ENCODE measurements around the gene CERKL. TPM values are rescaled to one million over a fixed set of nuclear protein-coding genes. Genes with fewer than 3 reads are reported as not detected.
"Not testable (repeated sequence)": the region's sequence is repeated elsewhere in the genome, so short reads cannot be mapped to it uniquely, and the experiment has no call there.

The CERKL gene, protein sequence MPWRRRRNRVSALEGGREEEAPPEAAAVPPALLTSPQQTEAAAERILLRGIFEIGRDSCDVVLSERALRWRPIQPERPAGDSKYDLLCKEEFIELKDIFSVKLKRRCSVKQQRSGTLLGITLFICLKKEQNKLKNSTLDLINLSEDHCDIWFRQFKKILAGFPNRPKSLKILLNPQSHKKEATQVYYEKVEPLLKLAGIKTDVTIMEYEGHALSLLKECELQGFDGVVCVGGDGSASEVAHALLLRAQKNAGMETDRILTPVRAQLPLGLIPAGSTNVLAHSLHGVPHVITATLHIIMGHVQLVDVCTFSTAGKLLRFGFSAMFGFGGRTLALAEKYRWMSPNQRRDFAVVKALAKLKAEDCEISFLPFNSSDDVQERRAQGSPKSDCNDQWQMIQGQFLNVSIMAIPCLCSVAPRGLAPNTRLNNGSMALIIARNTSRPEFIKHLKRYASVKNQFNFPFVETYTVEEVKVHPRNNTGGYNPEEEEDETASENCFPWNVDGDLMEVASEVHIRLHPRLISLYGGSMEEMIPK
- total RNA-seq, result under 1 TPM in 1 of 3 donors, not detected in 2; 0.08 TPM

DNA sequence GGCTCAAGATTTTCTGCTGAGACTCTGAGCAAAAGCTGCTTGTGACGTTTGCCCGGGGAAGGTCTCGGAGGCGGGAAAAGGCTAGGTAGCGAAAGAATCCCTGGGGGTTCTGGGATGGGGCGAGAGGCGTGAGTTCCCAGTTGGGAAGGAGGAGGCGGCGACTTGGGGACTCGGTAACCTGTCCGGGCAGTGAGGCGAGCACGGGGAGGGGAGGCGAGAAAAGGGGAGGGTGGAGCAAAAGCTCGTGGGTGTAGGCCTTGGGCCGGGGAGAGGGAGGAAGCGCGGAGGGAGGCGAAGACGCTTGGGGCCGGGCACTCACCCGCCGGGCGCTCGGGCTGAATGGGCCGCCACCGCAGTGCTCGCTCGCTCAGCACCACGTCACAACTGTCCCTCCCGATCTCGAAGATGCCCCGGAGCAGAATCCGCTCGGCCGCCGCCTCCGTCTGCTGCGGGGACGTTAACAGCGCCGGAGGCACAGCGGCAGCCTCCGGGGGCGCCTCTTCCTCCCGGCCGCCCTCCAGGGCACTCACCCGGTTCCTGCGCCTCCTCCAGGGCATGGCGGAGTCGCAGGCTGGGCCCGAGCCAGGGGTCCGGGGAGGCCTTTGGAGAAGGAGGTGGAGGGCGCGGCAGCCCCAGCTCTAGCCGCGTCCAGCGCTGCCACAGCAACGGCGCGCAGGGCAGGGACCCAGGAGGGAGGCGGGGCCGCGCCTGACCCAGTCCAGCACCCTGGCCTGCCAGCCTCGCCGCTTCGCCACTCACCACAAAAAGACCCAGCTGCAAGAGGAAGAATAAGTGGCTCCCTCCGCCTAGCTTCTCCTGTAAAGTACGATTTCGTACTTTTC, at the start of gene CERKL:
TSS of gene CERKL (minus strand) at position 656 of the 842 bp plus-strand sequence. CDS start at position 557, 99 bp downstream.
- Mint-ChIP-seq H3K36me3 (ENCODE audit: insufficient read depth) (no peaks in the 10 kb centered on the region), H3K4me3 (peak within 1 kb of the TSS; percentile 69), H3K9me3 (no peaks in the 10 kb centered on the region), H3K4me1 (ENCODE audit: low read depth) (peaks cover 8% of the 10 kb centered on the region), H3K27me3 (ENCODE audit: low read depth) (peaks cover 59% of the 10 kb centered on the region)
- DNase-seq (no peak), ATAC-seq (peak; percentile 73 to 75)

DNA sequence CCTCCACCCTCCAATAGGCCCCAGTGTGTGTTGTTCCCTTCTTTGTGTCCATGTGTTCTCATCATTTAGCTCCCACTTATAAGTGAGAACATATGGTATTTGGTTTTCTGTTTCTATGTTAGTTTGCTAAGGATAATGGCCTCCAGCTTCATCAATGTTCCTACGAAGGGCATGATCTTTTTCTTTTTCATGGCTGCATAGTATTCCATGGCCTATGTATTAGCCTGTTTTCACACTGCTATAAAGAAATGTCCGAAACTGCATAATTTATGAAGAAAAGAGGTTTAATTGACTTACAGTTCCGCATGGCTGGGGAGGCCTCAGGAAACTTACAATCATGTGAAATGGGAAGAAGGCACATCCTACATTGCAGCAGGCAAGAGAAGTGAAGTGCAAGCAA, 45.6 kb upstream of the CERKL start:
- H3K27me3 Mint-ChIP-seq (ENCODE audit: low read depth), result peaks cover 10% of the 10 kb centered on the region
- not testable (repeated sequence) for H3K4me3 Mint-ChIP-seq; H3K9me3 Mint-ChIP-seq; H3K4me1 Mint-ChIP-seq (ENCODE audit: low read depth); DNase-seq; ATAC-seq; H3K36me3 Mint-ChIP-seq (ENCODE audit: insufficient read depth)

DNA sequence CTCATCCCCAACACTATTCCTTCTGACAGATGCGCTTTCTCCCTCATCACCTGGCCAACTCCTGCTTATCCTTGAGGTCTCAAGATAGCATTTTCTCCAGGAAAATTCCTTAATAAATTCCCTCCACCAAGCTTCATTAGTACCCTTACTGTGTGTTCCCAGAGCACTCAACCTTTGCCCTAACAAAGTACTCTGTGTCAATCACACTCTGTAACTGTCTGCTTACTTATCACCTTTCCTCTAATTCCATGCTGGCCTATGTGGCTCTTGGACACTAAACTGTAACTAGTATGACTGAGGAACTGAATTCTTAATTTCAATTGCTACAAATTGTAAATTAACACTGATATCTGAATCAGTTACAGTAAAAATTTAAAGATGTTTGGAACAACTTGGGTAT, 41.3 kb upstream of the CERKL start:
- Mint-ChIP-seq H3K27me3 (ENCODE audit: low read depth) (peaks cover 20% of the 10 kb centered on the region), H3K4me3 (no peak overlapping the region), H3K36me3 (ENCODE audit: insufficient read depth) (peaks cover 4% of the 10 kb centered on the region), H3K9me3 (peaks cover 4% of the 10 kb centered on the region), H3K4me1 (ENCODE audit: low read depth) (no peaks in the 10 kb centered on the region)
- DNase-seq (no peak), ATAC-seq (no peak)

DNA sequence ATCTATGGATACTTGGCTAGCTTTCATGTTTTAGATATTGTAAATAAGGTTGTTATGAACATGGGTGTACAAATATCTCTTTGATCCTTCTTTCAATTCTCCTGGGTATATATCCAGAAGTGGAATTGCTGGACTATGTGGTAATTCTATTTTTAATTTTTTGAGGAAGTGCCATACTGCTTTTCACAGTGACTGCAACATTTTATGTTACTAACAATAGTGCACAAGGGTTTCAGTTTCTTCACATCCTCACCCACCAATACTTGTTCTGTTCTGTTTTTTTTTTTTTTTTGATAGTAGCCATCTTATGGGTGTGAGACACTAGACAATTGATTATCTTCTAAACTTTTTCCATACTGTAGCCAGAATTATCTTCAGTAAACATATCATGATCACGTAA, 40.7 kb upstream of the CERKL start:
- ATAC-seq (no peak), DNase-seq (no peak)
- peaks cover 3% of the 10 kb centered on the region for H3K9me3 Mint-ChIP-seq
- H3K4me3 Mint-ChIP-seq, result no peak overlapping the region
- H3K36me3 Mint-ChIP-seq (ENCODE audit: insufficient read depth), result peaks cover 3% of the 10 kb centered on the region
- no peaks in the 10 kb centered on the region for H3K4me1 Mint-ChIP-seq (ENCODE audit: low read depth)
- H3K27me3 Mint-ChIP-seq (ENCODE audit: low read depth), result peaks cover 21% of the 10 kb centered on the region

DNA sequence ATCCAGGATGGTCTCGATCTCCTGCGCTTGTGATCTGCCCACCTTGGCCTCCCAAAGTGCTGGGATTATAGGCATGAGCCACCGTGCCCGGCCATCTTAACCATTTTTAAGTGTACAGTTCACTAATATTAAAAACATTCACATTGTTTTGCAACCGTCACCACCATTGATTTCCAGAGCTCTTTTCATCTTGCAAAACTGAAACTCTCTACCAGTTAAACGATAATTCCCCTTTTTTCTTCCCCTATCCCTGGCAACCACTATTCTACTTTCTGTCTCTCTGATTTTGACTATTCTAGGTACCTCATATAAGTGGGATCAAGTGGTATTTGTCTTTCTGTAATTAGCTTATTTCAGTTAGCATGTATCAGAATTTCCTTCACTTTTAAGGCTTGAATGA, 40.2 kb upstream of the CERKL start:
- Mint-ChIP-seq H3K27me3 (ENCODE audit: low read depth) (peaks cover 21% of the 10 kb centered on the region), H3K36me3 (ENCODE audit: insufficient read depth) (no peaks in the 10 kb centered on the region), H3K4me3 (no peak overlapping the region), H3K4me1 (ENCODE audit: low read depth) (no peaks in the 10 kb centered on the region), H3K9me3 (no peaks in the 10 kb centered on the region)
- no peak for DNase-seq
- no peak for ATAC-seq

DNA sequence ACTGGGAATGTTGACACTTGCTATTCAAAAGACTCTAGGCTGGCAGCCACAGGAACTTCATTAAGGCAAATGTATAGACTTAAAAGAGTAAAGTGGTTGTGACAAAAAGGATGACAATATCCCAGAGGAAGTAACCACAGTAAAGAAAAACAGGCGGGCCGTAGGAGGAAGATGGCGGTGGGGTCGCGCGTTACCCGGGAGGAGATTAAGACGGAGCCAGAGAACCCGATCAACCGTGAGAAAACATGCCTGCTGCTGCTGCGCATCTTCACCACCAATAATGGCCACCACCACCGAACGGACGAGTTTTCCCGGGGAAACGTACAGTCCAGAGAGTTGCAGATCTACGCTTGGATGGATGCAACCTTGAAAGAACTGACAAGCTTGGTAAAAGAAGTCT, 37.4 kb upstream of the CERKL start:
- Mint-ChIP-seq H3K9me3 (no peaks in the 10 kb centered on the region), H3K4me1 (ENCODE audit: low read depth) (no peaks in the 10 kb centered on the region), H3K27me3 (ENCODE audit: low read depth) (peaks cover 25% of the 10 kb centered on the region), H3K4me3 (no peak overlapping the region), H3K36me3 (ENCODE audit: insufficient read depth) (no peaks in the 10 kb centered on the region)
- DNase-seq, result no peak
- no peak for ATAC-seq

DNA sequence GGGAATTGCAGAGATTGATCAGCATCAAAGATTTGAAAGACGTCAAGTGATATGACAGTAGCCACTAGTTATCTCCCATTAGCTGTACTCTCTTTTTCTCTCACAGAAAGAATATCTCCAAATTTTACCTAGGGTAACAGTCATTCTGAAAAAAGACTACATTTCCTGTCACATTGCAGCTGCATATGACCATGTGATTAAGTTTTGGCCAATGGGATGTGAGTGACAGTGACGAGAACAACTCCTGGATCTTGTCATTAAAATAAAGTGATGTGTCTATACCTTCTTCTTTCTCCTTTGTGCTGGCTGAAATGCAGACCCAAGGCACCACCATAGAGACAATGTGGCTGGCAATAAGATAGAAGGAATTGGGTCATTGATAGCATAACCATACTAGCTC, 34.0 kb upstream of the CERKL start:
- Mint-ChIP-seq H3K4me1 (ENCODE audit: low read depth) (no peaks in the 10 kb centered on the region), H3K9me3 (no peaks in the 10 kb centered on the region), H3K36me3 (ENCODE audit: insufficient read depth) (no peaks in the 10 kb centered on the region), H3K4me3 (no peak overlapping the region), H3K27me3 (ENCODE audit: low read depth) (peaks cover 35% of the 10 kb centered on the region)
- ATAC-seq, result no peak
- no peak for DNase-seq

DNA sequence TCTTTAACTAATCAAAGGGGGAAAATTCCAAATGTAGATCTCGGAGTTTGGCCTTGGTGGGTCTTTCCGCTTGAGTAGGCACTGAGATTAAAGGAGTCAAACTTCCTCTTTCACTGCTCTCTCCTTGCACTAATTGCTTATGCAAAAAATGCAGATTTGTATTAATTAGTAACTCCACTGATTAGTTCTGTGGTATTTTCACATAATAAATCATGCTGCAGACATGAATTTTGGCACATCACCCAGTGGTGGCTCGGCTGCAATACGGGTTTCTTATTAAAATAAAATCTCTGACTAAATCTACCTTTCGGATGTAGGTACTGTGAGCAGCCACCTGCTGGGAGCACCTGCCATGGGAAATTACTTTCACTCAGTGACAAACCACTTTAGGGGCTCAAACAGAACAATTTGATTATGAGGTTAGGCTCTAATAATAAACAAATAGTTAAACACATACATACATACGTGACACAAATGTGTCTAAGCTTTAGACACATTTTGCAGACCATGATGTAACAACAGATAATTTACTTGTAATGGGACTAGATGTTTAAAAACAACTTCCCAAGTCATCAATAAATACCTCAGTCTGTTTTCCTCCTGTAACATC, 29.8 kb upstream of the CERKL start:
- H3K4me3 Mint-ChIP-seq, result no peak overlapping the region
- peaks cover 64% of the 10 kb centered on the region for H3K27me3 Mint-ChIP-seq (ENCODE audit: low read depth)
- no peaks in the 10 kb centered on the region for H3K36me3 Mint-ChIP-seq (ENCODE audit: insufficient read depth)
- peaks cover 23% of the 10 kb centered on the region for H3K4me1 Mint-ChIP-seq (ENCODE audit: low read depth)
- DNase-seq (no peak), ATAC-seq (no peak)
- H3K9me3 Mint-ChIP-seq, result no peaks in the 10 kb centered on the region

DNA sequence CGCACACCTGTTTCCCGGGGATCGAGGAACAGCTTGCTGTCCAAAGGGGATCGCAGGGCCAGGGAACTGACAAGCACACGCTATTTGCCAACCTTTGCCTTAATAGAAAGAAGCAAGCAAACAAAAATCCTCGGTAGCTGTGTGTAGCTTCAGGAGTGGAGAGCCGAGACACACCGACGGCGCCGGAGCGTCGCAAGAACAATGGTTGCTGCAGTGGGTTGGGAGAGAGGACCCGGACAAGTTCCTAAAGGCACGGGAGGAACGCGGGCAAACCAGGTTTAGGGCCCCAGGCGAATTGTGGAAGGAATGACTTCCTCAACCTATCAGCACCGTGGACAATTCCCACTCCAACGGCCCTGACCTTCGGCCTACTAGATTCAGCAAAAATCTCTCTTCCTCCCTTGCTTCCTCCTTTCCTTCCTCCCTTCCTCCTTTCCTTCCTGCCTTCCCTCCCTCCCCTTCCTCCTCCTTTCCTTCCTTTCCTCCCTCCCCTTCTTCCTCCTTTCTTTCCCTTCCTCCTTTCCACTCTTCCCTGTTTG, 28.3 kb upstream of the CERKL start:
- Mint-ChIP-seq H3K27me3 (ENCODE audit: low read depth) (peaks cover 77% of the 10 kb centered on the region), H3K4me1 (ENCODE audit: low read depth) (peaks cover 37% of the 10 kb centered on the region), H3K4me3 (no peak overlapping the region), H3K9me3 (no peaks in the 10 kb centered on the region), H3K36me3 (ENCODE audit: insufficient read depth) (no peaks in the 10 kb centered on the region)
- ATAC-seq (no peak), DNase-seq (no peak)

DNA sequence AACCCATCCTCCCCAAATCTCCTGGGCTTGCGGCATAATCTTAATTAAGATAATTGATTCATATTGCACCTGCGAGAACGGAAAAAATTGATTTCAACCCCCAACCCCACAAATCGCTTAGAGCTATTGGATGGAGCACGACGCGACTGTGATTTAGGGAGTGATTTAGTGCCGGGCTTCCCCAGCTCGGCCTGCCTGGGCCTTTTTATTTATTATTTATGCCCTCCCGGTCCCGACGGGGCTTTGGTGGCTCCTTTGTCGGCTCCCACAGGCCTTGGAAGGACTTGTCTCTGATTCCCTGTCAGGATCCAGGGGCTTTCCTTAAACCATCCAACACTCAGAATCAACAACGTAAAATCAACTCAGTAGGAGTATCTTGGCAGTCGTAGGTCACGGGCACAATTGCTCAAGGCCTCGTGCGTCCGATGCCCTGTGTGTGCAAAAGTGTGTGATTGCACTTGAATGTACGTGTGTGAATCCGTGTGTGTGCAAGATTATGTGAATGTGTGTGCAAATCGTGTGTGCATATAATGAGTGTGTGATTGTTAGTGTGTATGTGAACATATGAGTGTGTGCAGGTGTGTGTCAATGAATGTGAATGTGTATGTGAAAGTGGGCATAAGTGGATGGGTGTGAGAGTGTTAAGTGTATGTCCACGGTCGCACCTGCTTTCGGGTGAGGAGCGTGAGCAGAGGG, 27.7 kb upstream of the CERKL start:
- Mint-ChIP-seq H3K4me1 (ENCODE audit: low read depth) (peaks cover 38% of the 10 kb centered on the region), H3K36me3 (ENCODE audit: insufficient read depth) (no peaks in the 10 kb centered on the region), H3K4me3 (no peak overlapping the region), H3K9me3 (no peaks in the 10 kb centered on the region), H3K27me3 (ENCODE audit: low read depth) (peaks cover 76% of the 10 kb centered on the region)
- DNase-seq, result no peak
- ATAC-seq, result no peak

DNA sequence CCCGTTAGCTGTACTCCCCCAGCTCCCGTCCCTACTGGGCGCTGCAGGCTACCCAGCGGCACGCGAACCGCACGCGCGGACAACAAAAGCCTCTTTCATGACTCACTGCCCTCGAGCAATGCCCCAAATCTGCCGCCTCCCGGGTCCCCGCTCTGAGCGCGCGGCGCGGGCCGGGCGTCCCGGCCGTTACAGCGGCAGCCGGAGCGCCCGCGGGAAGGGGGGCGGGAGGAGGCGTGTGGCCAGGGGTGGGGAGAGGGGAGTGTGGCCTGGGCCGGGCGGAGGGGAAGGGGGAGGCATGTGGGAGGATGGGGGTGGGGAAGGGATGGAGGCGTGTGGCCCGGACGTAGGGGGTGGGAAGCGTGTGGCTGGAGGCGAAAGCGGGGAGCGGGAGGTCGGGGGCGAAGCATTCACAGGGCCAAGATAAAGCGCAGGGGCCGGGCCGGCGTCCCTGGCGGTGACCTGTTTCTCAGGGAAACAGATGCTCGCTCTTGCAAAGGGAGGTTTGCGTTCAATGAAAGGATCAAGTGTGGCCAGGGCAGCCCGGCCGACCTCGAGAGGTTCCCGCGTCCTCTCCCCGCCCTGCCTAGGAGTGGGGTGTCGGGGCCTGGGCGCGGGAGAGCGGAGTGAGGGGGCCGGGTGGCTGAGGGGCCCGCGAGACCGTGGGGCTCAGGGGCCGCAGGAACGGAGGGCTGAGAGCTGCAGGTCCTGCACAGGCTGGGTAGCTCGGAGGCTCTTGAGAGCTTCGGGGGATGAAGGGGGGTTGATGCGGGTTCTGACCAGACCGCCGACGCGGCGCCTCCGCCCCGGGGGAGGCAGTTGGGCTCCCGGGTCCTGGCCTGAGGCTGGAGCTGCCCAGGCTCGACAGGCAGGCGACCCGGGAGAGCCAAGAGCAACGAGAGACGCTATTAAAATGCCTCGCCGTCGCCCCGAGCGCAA, 26.9 kb upstream of the CERKL start:
- H3K4me3 Mint-ChIP-seq, result peak overlapping the region; percentile 51
- DNase-seq (no peak), ATAC-seq (peak; percentile 29 to 51)
- peaks cover 79% of the 10 kb centered on the region for H3K27me3 Mint-ChIP-seq (ENCODE audit: low read depth)
- H3K36me3 Mint-ChIP-seq (ENCODE audit: insufficient read depth), result no peaks in the 10 kb centered on the region
- peaks cover 4% of the 10 kb centered on the region for H3K9me3 Mint-ChIP-seq
- peaks cover 38% of the 10 kb centered on the region for H3K4me1 Mint-ChIP-seq (ENCODE audit: low read depth)

DNA sequence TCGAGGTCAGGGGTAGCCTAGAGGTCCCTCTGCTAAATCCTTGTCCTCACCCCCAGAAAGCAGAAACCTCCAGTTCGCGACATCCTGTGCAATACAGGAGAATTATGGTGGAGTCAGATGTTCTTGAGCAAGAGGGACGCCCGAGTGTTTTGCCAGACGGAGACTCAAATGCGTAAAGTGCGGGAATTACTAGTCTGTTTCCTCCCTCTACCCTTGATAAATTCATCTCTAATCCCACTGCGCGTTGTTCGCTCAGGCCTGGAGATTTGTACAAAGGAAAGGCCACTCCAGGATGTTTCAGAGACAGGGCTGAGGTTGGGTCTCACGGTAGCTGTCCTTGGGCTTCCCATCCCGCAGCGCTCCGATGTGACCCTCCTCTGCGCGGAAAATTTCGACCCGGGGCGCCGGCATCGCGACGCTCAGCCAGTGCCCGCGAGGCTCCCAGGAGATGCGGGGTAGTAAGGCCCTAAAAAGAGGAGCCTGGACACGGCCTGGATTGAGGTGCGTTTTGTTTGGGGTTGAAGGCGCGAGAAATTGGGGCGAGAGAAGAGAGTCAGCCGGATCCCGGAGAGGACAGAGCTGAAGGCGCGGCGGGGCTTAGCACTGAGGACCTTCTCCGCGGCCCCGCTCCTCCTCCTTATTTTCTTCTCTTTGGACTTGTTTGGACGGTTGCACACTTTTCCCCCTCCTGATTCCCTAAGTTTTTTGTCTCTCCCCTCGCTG, 26.1 kb upstream of the CERKL start:
- ATAC-seq, result peak in 1 of 2 donors; percentile 12
- Mint-ChIP-seq H3K27me3 (ENCODE audit: low read depth) (peaks cover 85% of the 10 kb centered on the region), H3K36me3 (ENCODE audit: insufficient read depth) (no peaks in the 10 kb centered on the region), H3K4me1 (ENCODE audit: low read depth) (peaks cover 39% of the 10 kb centered on the region), H3K9me3 (peaks cover 9% of the 10 kb centered on the region), H3K4me3 (peak overlapping the region; percentile 51)
- DNase-seq, result no peak
